IPS-18a (cell line): ENCODE data around the gene CDYL.

Source experiments
- H3K27ac ChIP-seq: one replicate; pipeline ENCODE4 v1.5.1; 2013; ENCODE audit warnings: low read length
- H3K27me3 ChIP-seq: one replicate; pipeline ENCODE4 v1.6.1; 2013; ENCODE audit warnings: mild to moderate bottlenecking, low read length; ENCODE audit not compliant: control insufficient read depth, insufficient read depth
- H3K36me3 ChIP-seq: one replicate; pipeline ENCODE4 v1.6.1; 2013; ENCODE audit warnings: low read depth, low read length; ENCODE audit not compliant: control insufficient read depth
- H3K4me1 ChIP-seq: one replicate; pipeline ENCODE4 v1.6.1; 2013; ENCODE audit warnings: low read depth, low read length; ENCODE audit not compliant: control insufficient read depth
- H3K4me3 ChIP-seq: one replicate; pipeline ENCODE4 v1.5.1; 2013; ENCODE audit warnings: low read length
- H3K9ac ChIP-seq: one replicate; pipeline ENCODE4 v1.6.1; 2013; ENCODE audit warnings: mild to moderate bottlenecking, low read length, moderate library complexity
- H3K9me3 ChIP-seq: one replicate; pipeline ENCODE4 v1.6.1; 2013; ENCODE audit warnings: low read depth, low read length; ENCODE audit not compliant: control insufficient read depth

Gene CDYL

GRCh38 chr6:4806791-4807190 lies 30.6 kb downstream of the CDYL start:
- Histone ChIP-seq H3K36me3 (no peaks in the 10 kb centered on the region), H3K4me1 (peaks cover 27% of the 10 kb centered on the region), H3K27me3 (no peaks in the 10 kb centered on the region), H3K27ac (no peak overlapping the region), H3K9ac (no peak overlapping the region), H3K4me3 (no peak overlapping the region), H3K9me3 (no peaks in the 10 kb centered on the region)

- H3K9me3 ChIP-seq = no peaks in the 10 kb centered on the region
- no peak overlapping the region for H3K9ac ChIP-seq
- H3K27me3 ChIP-seq = no peaks in the 10 kb centered on the region
- H3K4me3 ChIP-seq = no peak overlapping the region
- peaks cover 24% of the 10 kb centered on the region for H3K4me1 ChIP-seq
- H3K27ac ChIP-seq = no peak overlapping the region
- H3K36me3 ChIP-seq = no peaks in the 10 kb centered on the region
Measured at GRCh38 chr6:4808396-4808795, 32.2 kb downstream of the CDYL start.

- Histone ChIP-seq H3K36me3 (no peaks in the 10 kb centered on the region), H3K4me1 (peaks cover 11% of the 10 kb centered on the region), H3K27me3 (no peaks in the 10 kb centered on the region), H3K9ac (no peak overlapping the region), H3K27ac (no peak overlapping the region), H3K4me3 (no peak overlapping the region), H3K9me3 (no peaks in the 10 kb centered on the region)
Measured at GRCh38 chr6:4809999-4810918, 34.1 kb downstream of the CDYL start.

- Histone ChIP-seq H3K4me1 (no peaks in the 10 kb centered on the region), H3K9ac (no peak overlapping the region), H3K36me3 (no peaks in the 10 kb centered on the region), H3K4me3 (no peak overlapping the region), H3K27me3 (no peaks in the 10 kb centered on the region), H3K9me3 (no peaks in the 10 kb centered on the region), H3K27ac (no peak overlapping the region)
Measured at GRCh38 chr6:4812068-4812467, 35.9 kb downstream of the CDYL start.

- no peaks in the 10 kb centered on the region for H3K4me1 ChIP-seq
- no peak overlapping the region for H3K9ac ChIP-seq
Measured at GRCh38 chr6:4813055-4813454, 36.9 kb downstream of the CDYL start.

GRCh38 chr6:4814212-4814611 lies 38.0 kb downstream of the CDYL start:
- H3K4me1 ChIP-seq = peaks cover 4% of the 10 kb centered on the region
- H3K4me3 ChIP-seq = no peak overlapping the region
- H3K27me3 ChIP-seq = no peaks in the 10 kb centered on the region
- no peaks in the 10 kb centered on the region for H3K36me3 ChIP-seq
- no peaks in the 10 kb centered on the region for H3K9me3 ChIP-seq
- H3K27ac ChIP-seq = no peak overlapping the region
- no peak overlapping the region for H3K9ac ChIP-seq

More at GRCh38 chr6:4813055-4813454, 36.9 kb downstream of the CDYL start:
- Histone ChIP-seq H3K27me3 (no peaks in the 10 kb centered on the region), H3K36me3 (no peaks in the 10 kb centered on the region), H3K9me3 (no peaks in the 10 kb centered on the region), H3K27ac (no peak overlapping the region), H3K4me3 (no peak overlapping the region)

GRCh38 chr6:4814987-4815386 lies 38.8 kb downstream of the CDYL start:
- no peak overlapping the region for H3K9ac ChIP-seq
- peaks cover 8% of the 10 kb centered on the region for H3K4me1 ChIP-seq
- no peaks in the 10 kb centered on the region for H3K9me3 ChIP-seq
- no peak overlapping the region for H3K27ac ChIP-seq
- H3K36me3 ChIP-seq = no peaks in the 10 kb centered on the region
- no peak overlapping the region for H3K4me3 ChIP-seq
- no peaks in the 10 kb centered on the region for H3K27me3 ChIP-seq

GRCh38 chr6:4815584-4815983 lies 39.4 kb downstream of the CDYL start:
- Histone ChIP-seq H3K4me3 (no peak overlapping the region), H3K9ac (no peak overlapping the region)

GRCh38 chr6:4816904-4817303 lies 40.7 kb downstream of the CDYL start:
- no peaks in the 10 kb centered on the region for H3K36me3 ChIP-seq
- H3K27ac ChIP-seq = no peak overlapping the region
- H3K9ac ChIP-seq = no peak overlapping the region
- H3K4me3 ChIP-seq = no peak overlapping the region
- peaks cover 12% of the 10 kb centered on the region for H3K4me1 ChIP-seq
- no peaks in the 10 kb centered on the region for H3K27me3 ChIP-seq
- no peaks in the 10 kb centered on the region for H3K9me3 ChIP-seq

More at GRCh38 chr6:4815584-4815983, 39.4 kb downstream of the CDYL start:
- H3K9me3 ChIP-seq = no peaks in the 10 kb centered on the region
- H3K27me3 ChIP-seq = no peaks in the 10 kb centered on the region
- no peaks in the 10 kb centered on the region for H3K36me3 ChIP-seq
- H3K4me1 ChIP-seq = peaks cover 10% of the 10 kb centered on the region
- H3K27ac ChIP-seq = no peak overlapping the region

GRCh38 chr6:4817551-4817950 lies 41.3 kb downstream of the CDYL start:
- no peak overlapping the region for H3K4me3 ChIP-seq
- H3K4me1 ChIP-seq = peaks cover 12% of the 10 kb centered on the region
- H3K27ac ChIP-seq = no peak overlapping the region
- no peaks in the 10 kb centered on the region for H3K9me3 ChIP-seq
- no peak overlapping the region for H3K9ac ChIP-seq
- H3K36me3 ChIP-seq = no peaks in the 10 kb centered on the region
- H3K27me3 ChIP-seq = no peaks in the 10 kb centered on the region

GRCh38 chr6:4818272-4818938 lies 42.2 kb downstream of the CDYL start:
- H3K27ac ChIP-seq = no peak overlapping the region
- H3K9me3 ChIP-seq = no peaks in the 10 kb centered on the region
- no peak overlapping the region for H3K4me3 ChIP-seq
- H3K36me3 ChIP-seq = no peaks in the 10 kb centered on the region
- H3K9ac ChIP-seq = no peak overlapping the region
- peaks cover 12% of the 10 kb centered on the region for H3K4me1 ChIP-seq
- H3K27me3 ChIP-seq = no peaks in the 10 kb centered on the region
